ENCODE measurements around the gene CGB2.
"Not testable (repeated sequence)": the region's sequence is repeated elsewhere in the genome, so short reads cannot be mapped to it uniquely, and the experiment has no call there.

Gene CGB2

GRCh38 chr19:49025088-49025487 lies 6.6 kb upstream of the CGB2 start:
- in situ Hi-C loops (cut with MboI; ENCODE audit: low pct_unique_long_range_greater_than_20kb, low sequenced_read_pairs); DNase-seq: not testable (repeated sequence)

- in situ Hi-C loops (cut with MboI; ENCODE audit: low pct_unique_long_range_greater_than_20kb, low sequenced_read_pairs); DNase-seq: not testable (repeated sequence)
Measured at GRCh38 chr19:49025599-49025998, 6.1 kb upstream of the CGB2 start.

GRCh38 chr19:49028686-49029085 lies 3.0 kb upstream of the CGB2 start:
- in situ Hi-C loops (cut with MboI; ENCODE audit: low pct_unique_long_range_greater_than_20kb, low sequenced_read_pairs); DNase-seq: not testable (repeated sequence)

GRCh38 chr19:49029749-49030148 lies 1.9 kb upstream of the CGB2 start:
- in situ Hi-C loops (cut with MboI; ENCODE audit: low pct_unique_long_range_greater_than_20kb, low sequenced_read_pairs); DNase-seq: not testable (repeated sequence)

GRCh38 chr19:49030323-49030722 lies 1.4 kb upstream of the CGB2 start:
- in situ Hi-C loops (cut with MboI; ENCODE audit: low pct_unique_long_range_greater_than_20kb, low sequenced_read_pairs); DNase-seq: not testable (repeated sequence)

- in situ Hi-C loops (cut with MboI; ENCODE audit: low pct_unique_long_range_greater_than_20kb, low sequenced_read_pairs), result not testable (repeated sequence)
- DNase-seq, result peak; percentile 37
Measured at GRCh38 chr19:49036815-49037214, 5.1 kb downstream of the CGB2 start, which contains the start of gene CGB1. Gene CGB1, minus strand, starts transcription at chr19:49036895. Its CDS starts 184 bp downstream, at chr19:49036711.

GRCh38 chr19:49038111-49038510 lies 6.4 kb downstream of the CGB2 start:
- in situ Hi-C loops (cut with MboI; ENCODE audit: low pct_unique_long_range_greater_than_20kb, low sequenced_read_pairs); DNase-seq: not testable (repeated sequence)

- in situ Hi-C loops (cut with MboI; ENCODE audit: low pct_unique_long_range_greater_than_20kb, low sequenced_read_pairs); DNase-seq: not testable (repeated sequence)
Measured at GRCh38 chr19:49038557-49039276, 7.0 kb downstream of the CGB2 start.

GRCh38 chr19:49039736-49040135 lies 8.0 kb downstream of the CGB2 start:
- in situ Hi-C loops (cut with MboI; ENCODE audit: low pct_unique_long_range_greater_than_20kb, low sequenced_read_pairs); DNase-seq: not testable (repeated sequence)

GRCh38 chr19:49042177-49042576 lies 10.5 kb downstream of the CGB2 start:
- no peak for DNase-seq
- in situ Hi-C loops (cut with MboI; ENCODE audit: low pct_unique_long_range_greater_than_20kb, low sequenced_read_pairs), result no loop called here

- in situ Hi-C loops (cut with MboI; ENCODE audit: low pct_unique_long_range_greater_than_20kb, low sequenced_read_pairs); DNase-seq: not testable (repeated sequence)
Measured at GRCh38 chr19:49042666-49043065, 11.0 kb downstream of the CGB2 start.

GRCh38 chr19:49043548-49043947 lies 11.9 kb downstream of the CGB2 start, which contains the start of gene CGB5:
Gene CGB5, plus strand, starts transcription at chr19:49043848. Its CDS starts 362 bp downstream, at chr19:49044210.
- DNase-seq; in situ Hi-C loops (cut with MboI; ENCODE audit: low pct_unique_long_range_greater_than_20kb, low sequenced_read_pairs): not testable (repeated sequence)

GRCh38 chr19:49049011-49049410 lies 17.3 kb downstream of the CGB2 start, which contains the start of gene CGB8:
Gene CGB8, minus strand, starts transcription at chr19:49049111. Its CDS starts 372 bp downstream, at chr19:49048739.
- DNase-seq; in situ Hi-C loops (cut with MboI; ENCODE audit: low pct_unique_long_range_greater_than_20kb, low sequenced_read_pairs): not testable (repeated sequence)

- in situ Hi-C loops (cut with MboI; ENCODE audit: low pct_unique_long_range_greater_than_20kb, low sequenced_read_pairs); DNase-seq: not testable (repeated sequence)
Measured at GRCh38 chr19:49049834-49050233, 18.1 kb downstream of the CGB2 start.

GRCh38 chr19:49050376-49051033 lies 18.8 kb downstream of the CGB2 start:
- DNase-seq; in situ Hi-C loops (cut with MboI; ENCODE audit: low pct_unique_long_range_greater_than_20kb, low sequenced_read_pairs): not testable (repeated sequence)

- peak; percentile 61 for DNase-seq
- in situ Hi-C loops (cut with MboI; ENCODE audit: low pct_unique_long_range_greater_than_20kb, low sequenced_read_pairs), result no loop called here
Measured at GRCh38 chr19:49056101-49056901, 24.6 kb downstream of the CGB2 start.

GRCh38 chr19:49056902-49057596 lies 25.4 kb downstream of the CGB2 start:
- in situ Hi-C loops (cut with MboI; ENCODE audit: low pct_unique_long_range_greater_than_20kb, low sequenced_read_pairs); DNase-seq: not testable (repeated sequence)

GRCh38 chr19:49057636-49058234 lies 26.0 kb downstream of the CGB2 start, which contains the start of gene CGB7:
Gene CGB7, minus strand, starts transcription at chr19:49057749. Its CDS starts 2,374 bp downstream, at chr19:49055375.
- no peak for DNase-seq
- in situ Hi-C loops (cut with MboI; ENCODE audit: low pct_unique_long_range_greater_than_20kb, low sequenced_read_pairs), result no loop called here

All from KBM-7 (cell line).